Colonic mucosa (tissue), 4 donors: ENCODE data around the gene NUDT14. TPM values are rescaled to one million over a fixed set of nuclear protein-coding genes. Genes with fewer than 3 reads are reported as not detected.

Experiments
- DNase-seq: peaks from one replicate; pipeline ENCODE4 v3.0.0-alpha.2; 2020
- H3K27ac ChIP-seq: fragments of 200-600 bp; one replicate; pipeline ENCODE4 v1.8.0; 2021
- H3K27me3 ChIP-seq: fragments of 200-600 bp; one replicate; pipeline ENCODE4 v1.8.0; 2021
- H3K36me3 ChIP-seq: fragments of 200-600 bp; one replicate; pipeline ENCODE4 v1.8.0; 2021
- H3K4me1 ChIP-seq: fragments of 200-600 bp; one replicate; pipeline ENCODE4 v1.8.0; 2021; ENCODE audit warnings: mild to moderate bottlenecking
- H3K4me3 ChIP-seq: fragments of 200-600 bp; one replicate; pipeline ENCODE4 v1.8.0; 2021
- H3K9ac ChIP-seq, 2 donors: one replicate each; pipeline ENCODE4 v1.7.0; 2013; ENCODE audit warnings: control low read depth in 2 of 2, low read depth in 2 of 2, low read length in 2 of 2
- H3K9me3 ChIP-seq: fragments of 200-600 bp; one replicate; pipeline ENCODE4 v1.8.0; 2021
- CTCF ChIP-seq: fragments of 200-600 bp; IDR thresholded peaks from one replicate; pipeline ENCODE4 v1.8.0; 2022; ENCODE audit warnings: antibody characterized with exemption, mild to moderate bottlenecking
- intact Hi-C: fragments of 100-400 bp; cut with DNase I; formaldehyde crosslinking; loops from one replicate; pipeline ENCODE4 v1.14.1; 2022
- total RNA-seq, 2 donors: library from RNA; stranded (reverse); fragmentation: NEBNext Ultra II Directional in 1 of 2; extraction: Animal tissue kit (Norgen Biotek cat#: 25700) in 1 of 2; gene quantifications; one replicate each; pipeline ENCODE4 v1.2.1, GENCODE V29; 2021
- donor health status: healthy.
- donor health status: DM: no; HTN: no; CAD: no.
- donor health status: DM: no; HTN: no; CAD: no.

NUDT14 gene
- total RNA-seq, 2 donors from 2014 or later: 40.8 to 46.0 TPM

- no peaks in the 10 kb centered on the region for H3K36me3 ChIP-seq
- no peaks in the 10 kb centered on the region for H3K9me3 ChIP-seq
- intact Hi-C loops: no loop called here
- H3K4me1 ChIP-seq: peaks cover 5% of the 10 kb centered on the region
- no peak for TF ChIP-seq CTCF
- no peak for DNase-seq
- no peak overlapping the region for H3K27ac ChIP-seq
- no peak overlapping the region for H3K9ac ChIP-seq
- no peak overlapping the region for H3K4me3 ChIP-seq
- H3K27me3 ChIP-seq: peaks cover 3% of the 10 kb centered on the region
Measured at GRCh38 chr14:105163040-105163742, 17.9 kb downstream of the NUDT14 start.

- DNase-seq: no peak
- Histone ChIP-seq H3K27me3 (peaks cover under 1% of the 10 kb centered on the region), H3K9me3 (no peaks in the 10 kb centered on the region), H3K4me3 (no peak overlapping the region), H3K27ac (no peak overlapping the region), H3K9ac (no peak overlapping the region), H3K4me1 (peaks cover 5% of the 10 kb centered on the region), H3K36me3 (no peaks in the 10 kb centered on the region)
- TF ChIP-seq CTCF: no peak
- intact Hi-C loops: no loop called here
Measured at GRCh38 chr14:105162669-105162979, 18.5 kb downstream of the NUDT14 start.

- H3K4me3 ChIP-seq: no peak overlapping the region
- H3K9ac ChIP-seq: no peak overlapping the region
- H3K27ac ChIP-seq: no peak overlapping the region
- H3K9me3 ChIP-seq: no peaks in the 10 kb centered on the region
- intact Hi-C loops: no loop called here
- no peak for DNase-seq
- H3K27me3 ChIP-seq: no peaks in the 10 kb centered on the region
- H3K4me1 ChIP-seq: peaks cover 5% of the 10 kb centered on the region
- TF ChIP-seq CTCF: no peak
- no peaks in the 10 kb centered on the region for H3K36me3 ChIP-seq
Measured at GRCh38 chr14:105161964-105162668, 19.0 kb downstream of the NUDT14 start.

GRCh38 chr14:105161309-105161708, 19.8 kb downstream of the NUDT14 start:
- no peak for TF ChIP-seq CTCF
- peaks cover 5% of the 10 kb centered on the region for H3K4me1 ChIP-seq
- no peaks in the 10 kb centered on the region for H3K36me3 ChIP-seq
- no peak overlapping the region for H3K9ac ChIP-seq
- H3K27me3 ChIP-seq: no peaks in the 10 kb centered on the region
- H3K27ac ChIP-seq: no peak overlapping the region
- no peak overlapping the region for H3K4me3 ChIP-seq
- DNase-seq: no peak
- intact Hi-C loops: no loop called here
- no peaks in the 10 kb centered on the region for H3K9me3 ChIP-seq

GRCh38 chr14:105160776-105161175, 20.3 kb downstream of the NUDT14 start:
- no peaks in the 10 kb centered on the region for H3K9me3 ChIP-seq
- H3K27me3 ChIP-seq: no peaks in the 10 kb centered on the region
- no peak overlapping the region for H3K27ac ChIP-seq
- H3K4me3 ChIP-seq: no peak overlapping the region
- no peak overlapping the region for H3K9ac ChIP-seq
- intact Hi-C loops: no loop called here
- no peak for TF ChIP-seq CTCF
- no peaks in the 10 kb centered on the region for H3K36me3 ChIP-seq
- H3K4me1 ChIP-seq: peaks cover 5% of the 10 kb centered on the region
- no peak for DNase-seq
